ENCODE measurements around the gene NPBWR2.
A peak's percentile ranks its signal among the peaks of the same experiment; 100 is the strongest.
"Not testable (repeated sequence)": the region's sequence is repeated elsewhere in the genome, so short reads cannot be mapped to it uniquely, and the experiment has no call there.

The NPBWR2 gene

DNA sequence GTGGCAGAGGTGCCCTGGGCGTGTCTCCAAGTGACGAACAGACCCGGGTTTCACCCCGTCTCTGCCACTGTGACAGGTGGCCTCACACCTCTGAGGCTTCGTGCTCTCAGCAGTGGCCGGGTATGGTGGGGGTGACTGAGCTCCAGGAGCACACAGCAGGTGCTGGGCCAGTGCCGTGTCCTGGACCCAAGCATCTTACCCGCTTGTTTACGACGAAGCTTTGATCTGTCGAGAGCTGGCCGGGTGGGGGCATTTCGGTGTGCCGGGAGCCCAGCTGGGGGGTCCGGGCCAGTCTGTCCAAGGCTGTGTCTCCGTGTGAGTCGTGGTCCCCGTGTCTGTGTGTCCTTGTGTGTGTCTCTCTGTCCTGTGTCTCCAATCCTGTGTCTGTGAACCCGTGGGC lies 16.0 kb downstream of the NPBWR2 start:
- no peaks in the 10 kb centered on the region for H3K36me3 ChIP-seq (ENCODE audit: control insufficient read depth in 2 of 2, insufficient read depth in 1 of 2, low read length in 2 of 2)
- no peaks in the 10 kb centered on the region for H3K9me3 ChIP-seq (ENCODE audit: control insufficient read depth, insufficient read depth, low read depth, low read length)
- no peak overlapping the region for H3K27ac ChIP-seq (ENCODE audit: extremely low read depth, low read depth, low read length)
- TF ChIP-seq PATZ1 (tag by site-specific recombination; IDR thresholded peaks at IDR 0.05) (no peak), YY1 (tag by site-specific recombination; IDR thresholded peaks at IDR 0.05) (no peak)
- CTCF ChIA-PET: interaction anchor here (1.1 to 2.9 kb wide), 2 partner anchors 17 to 29 kb away, joined by 3 to 10 read pairs; partner anchors contain the start of gene NPBWR2
- no peak overlapping the region for H3K4me3 ChIP-seq (ENCODE audit: low read depth, low read length)
- no peaks in the 10 kb centered on the region for H3K4me1 ChIP-seq (ENCODE audit: control insufficient read depth, insufficient read depth, low read length)
- POLR2A ChIA-PET: interaction anchor here (1.5 kb wide), 1 partner anchor 111 kb away, joined by 3 read pairs; no protein-coding TSS in a partner anchor

GRCh38 chr20:64090165-64090564 lies 17.2 kb downstream of the NPBWR2 start:
- H3K4me1 ChIP-seq (ENCODE audit: control insufficient read depth, insufficient read depth, low read length): no peaks in the 10 kb centered on the region
- H3K27ac ChIP-seq (ENCODE audit: extremely low read depth, low read depth, low read length): no peak overlapping the region
- H3K36me3 ChIP-seq (ENCODE audit: control insufficient read depth in 2 of 2, insufficient read depth in 1 of 2, low read length in 2 of 2): no peaks in the 10 kb centered on the region
- no peak overlapping the region for H3K4me3 ChIP-seq (ENCODE audit: low read depth, low read length)
- TF ChIP-seq TCF7L2 (IDR thresholded peaks at IDR 0.05; ENCODE audit: borderline replicate concordance, low read depth, low read length): no peak
- TF ChIP-seq ZBTB17 (tag by site-specific recombination; IDR thresholded peaks at IDR 0.05): peak; percentile 76
- no peak for TF ChIP-seq ZNF555 (tag by site-specific recombination; conservative IDR thresholded peaks at IDR 0.05)
- TF ChIP-seq ZXDB (tag by site-specific recombination; IDR thresholded peaks at IDR 0.05): no peak
- TF ChIP-seq ZNF621 (tag by site-specific recombination; IDR thresholded peaks at IDR 0.05): no peak
- TF ChIP-seq BCL6B (tag by site-specific recombination; IDR thresholded peaks at IDR 0.05): no peak
- peak; percentile 95 for TF ChIP-seq MYNN (tag by site-specific recombination; IDR thresholded peaks at IDR 0.05; ENCODE audit: borderline replicate concordance)
- 0 out of 2 replicates have a peak, but pooled peaks have one; percentile 25 for TF ChIP-seq ZNF600 (tag by site-specific recombination; IDR thresholded peaks at IDR 0.05)
- TF ChIP-seq, protein P1, sequence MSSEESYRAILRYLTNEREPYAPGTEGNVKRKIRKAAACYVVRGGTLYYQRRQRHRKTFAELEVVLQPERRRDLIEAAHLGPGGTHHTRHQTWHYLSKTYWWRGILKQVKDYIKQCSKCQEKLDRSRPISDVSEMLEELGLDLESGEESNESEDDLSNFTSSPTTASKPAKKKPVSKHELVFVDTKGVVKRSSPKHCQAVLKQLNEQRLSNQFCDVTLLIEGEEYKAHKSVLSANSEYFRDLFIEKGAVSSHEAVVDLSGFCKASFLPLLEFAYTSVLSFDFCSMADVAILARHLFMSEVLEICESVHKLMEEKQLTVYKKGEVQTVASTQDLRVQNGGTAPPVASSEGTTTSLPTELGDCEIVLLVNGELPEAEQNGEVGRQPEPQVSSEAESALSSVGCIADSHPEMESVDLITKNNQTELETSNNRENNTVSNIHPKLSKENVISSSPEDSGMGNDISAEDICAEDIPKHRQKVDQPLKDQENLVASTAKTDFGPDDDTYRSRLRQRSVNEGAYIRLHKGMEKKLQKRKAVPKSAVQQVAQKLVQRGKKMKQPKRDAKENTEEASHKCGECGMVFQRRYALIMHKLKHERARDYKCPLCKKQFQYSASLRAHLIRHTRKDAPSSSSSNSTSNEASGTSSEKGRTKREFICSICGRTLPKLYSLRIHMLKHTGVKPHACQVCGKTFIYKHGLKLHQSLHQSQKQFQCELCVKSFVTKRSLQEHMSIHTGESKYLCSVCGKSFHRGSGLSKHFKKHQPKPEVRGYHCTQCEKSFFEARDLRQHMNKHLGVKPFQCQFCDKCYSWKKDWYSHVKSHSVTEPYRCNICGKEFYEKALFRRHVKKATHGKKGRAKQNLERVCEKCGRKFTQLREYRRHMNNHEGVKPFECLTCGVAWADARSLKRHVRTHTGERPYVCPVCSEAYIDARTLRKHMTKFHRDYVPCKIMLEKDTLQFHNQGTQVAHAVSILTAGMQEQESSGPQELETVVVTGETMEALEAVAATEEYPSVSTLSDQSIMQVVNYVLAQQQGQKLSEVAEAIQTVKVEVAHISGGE (tag by site-specific recombination; conservative IDR thresholded peaks at IDR 0.05; ENCODE audit: low read depth): no peak
- ChIA-PET POLR2A (interaction anchor here (0.7 kb wide), 1 partner anchor 14 kb away, joined by 3 read pairs; no protein-coding TSS in a partner anchor), CTCF (interaction anchor here (0.8 to 2.9 kb wide), 2 partner anchors 30 to 33 kb away, joined by 3 to 10 read pairs; no protein-coding TSS in a partner anchor)
- no peaks in the 10 kb centered on the region for H3K9me3 ChIP-seq (ENCODE audit: control insufficient read depth, insufficient read depth, low read depth, low read length)

- H3K27ac ChIP-seq (ENCODE audit: extremely low read depth, low read depth, low read length); H3K4me1 ChIP-seq (ENCODE audit: control insufficient read depth, insufficient read depth, low read length); POLR2A ChIA-PET; H3K4me3 ChIP-seq (ENCODE audit: low read depth, low read length); H3K36me3 ChIP-seq (ENCODE audit: control insufficient read depth in 2 of 2, insufficient read depth in 1 of 2, low read length in 2 of 2); H3K9me3 ChIP-seq (ENCODE audit: control insufficient read depth, insufficient read depth, low read depth, low read length): not testable (repeated sequence)
- CTCF ChIA-PET: interaction anchor here (0.6 to 2.9 kb wide), 2 partner anchors 32 to 48 kb away, joined by 3 to 10 read pairs; no protein-coding TSS in a partner anchor
Observed at GRCh38 chr20:64088586-64088985, 18.8 kb downstream of the NPBWR2 start.
